ENCODE measurements around the gene MAFF.
A peak's percentile ranks its signal among the peaks of the same experiment; 100 is the strongest.
"Not testable (repeated sequence)": the region's sequence is repeated elsewhere in the genome, so short reads cannot be mapped to it uniquely, and the experiment has no call there.

Gene MAFF

DNA sequence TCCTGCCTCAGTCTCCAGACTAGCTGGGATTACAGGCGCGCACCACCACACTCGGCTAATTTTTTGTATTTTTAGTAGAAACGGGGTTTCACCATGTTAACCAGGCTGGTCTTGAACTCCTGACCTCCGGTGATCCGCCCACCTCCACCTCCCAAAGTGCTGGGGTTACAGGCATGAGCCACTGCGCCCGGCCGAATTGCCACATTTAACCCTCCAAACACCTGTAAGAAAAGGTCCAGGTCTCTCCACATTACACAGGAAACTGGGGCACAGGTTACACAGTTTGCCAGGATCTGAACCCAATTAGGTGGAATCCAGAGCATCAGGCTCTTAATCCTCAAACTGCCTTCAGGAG, 24.2 kb upstream of the MAFF start:
- not testable (repeated sequence) for DNase-seq (ENCODE audit: low read depth in 2 of 2)

DNA sequence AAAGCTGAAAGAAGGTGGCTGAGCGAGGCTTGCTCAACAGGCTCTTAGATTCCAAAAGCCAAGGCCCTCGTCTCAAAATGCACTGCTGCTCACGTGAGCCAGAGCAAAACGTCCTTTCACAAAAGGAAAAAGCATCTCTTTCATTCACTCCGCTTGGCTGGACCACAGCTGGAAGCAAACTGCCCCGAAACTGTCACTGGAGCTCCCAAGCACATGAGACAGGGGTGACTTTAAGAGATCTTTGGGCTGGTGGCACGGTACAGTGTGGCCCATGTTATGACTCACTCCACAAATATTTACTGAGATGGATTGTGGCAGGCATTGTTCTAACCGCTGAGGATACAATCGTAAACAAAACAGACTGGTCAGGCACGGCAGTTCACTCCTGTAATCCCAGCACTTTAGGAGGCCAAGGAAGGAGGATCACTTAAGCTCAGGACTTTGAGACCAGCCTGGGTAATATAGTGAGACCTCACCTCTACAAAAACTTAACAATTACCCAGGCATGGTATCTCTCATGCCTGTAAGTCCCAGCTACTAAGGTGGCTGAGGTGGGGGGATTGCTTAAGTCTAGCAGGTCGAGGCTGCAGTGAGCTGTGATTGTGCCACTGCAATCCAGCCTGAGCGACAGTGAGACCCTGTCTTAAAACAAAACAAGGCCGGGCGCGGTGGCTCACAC, 23.7 kb upstream of the MAFF start:
- no peak for DNase-seq (ENCODE audit: low read depth in 2 of 2)

DNA sequence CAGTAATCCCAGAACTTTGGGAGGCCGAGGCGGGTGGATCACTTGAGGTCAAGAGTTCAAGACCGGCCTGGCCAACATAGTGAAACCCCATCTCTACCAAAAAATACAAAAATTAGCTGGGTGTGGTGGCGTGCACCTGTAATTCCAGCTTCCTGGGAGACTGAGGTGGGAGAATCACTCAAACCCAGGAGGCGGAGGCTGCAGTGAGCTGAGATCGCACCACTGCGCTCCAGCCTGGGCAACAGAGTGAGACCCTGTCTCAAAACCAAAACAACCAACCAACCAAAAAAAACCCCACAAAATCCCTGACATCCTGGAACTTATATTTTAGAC, 23.2 kb upstream of the MAFF start:
- DNase-seq (ENCODE audit: low read depth in 2 of 2): not testable (repeated sequence)

- DNase-seq (ENCODE audit: low read depth in 2 of 2): no peak
Observed at GRCh38 chr22:38180841-38181452, 20.8 kb upstream of the MAFF start.

- peak; percentile 88 to 92 for DNase-seq (ENCODE audit: low read depth in 2 of 2)
Observed at GRCh38 chr22:38181453-38182200, 20.2 kb upstream of the MAFF start, which contains the start of gene PLA2G6. Gene PLA2G6, minus strand, starts transcription at chr22:38181830. Its CDS starts 12,404 bp downstream, at chr22:38169426.

DNA sequence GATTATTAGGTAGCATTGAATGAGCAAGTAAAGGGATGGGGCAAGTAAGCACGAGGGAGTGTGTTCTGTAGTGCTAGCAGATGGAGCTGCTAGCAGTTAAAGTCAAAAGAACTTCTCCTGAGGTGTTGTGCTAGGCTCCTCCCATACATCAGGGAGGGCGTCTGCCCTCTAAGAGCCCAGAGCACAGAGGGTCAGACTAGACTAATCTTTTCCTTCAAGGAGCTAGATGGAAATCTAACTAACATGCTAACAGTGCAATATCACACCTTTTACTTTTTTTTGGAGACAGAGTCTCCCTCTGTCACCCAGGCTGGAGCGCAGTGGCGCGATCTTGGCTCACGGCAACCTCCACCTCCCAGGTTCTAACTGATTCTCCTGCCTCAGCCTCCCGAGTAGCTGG, 17.0 kb upstream of the MAFF start:
- DNase-seq (ENCODE audit: low read depth in 2 of 2): no peak

DNA sequence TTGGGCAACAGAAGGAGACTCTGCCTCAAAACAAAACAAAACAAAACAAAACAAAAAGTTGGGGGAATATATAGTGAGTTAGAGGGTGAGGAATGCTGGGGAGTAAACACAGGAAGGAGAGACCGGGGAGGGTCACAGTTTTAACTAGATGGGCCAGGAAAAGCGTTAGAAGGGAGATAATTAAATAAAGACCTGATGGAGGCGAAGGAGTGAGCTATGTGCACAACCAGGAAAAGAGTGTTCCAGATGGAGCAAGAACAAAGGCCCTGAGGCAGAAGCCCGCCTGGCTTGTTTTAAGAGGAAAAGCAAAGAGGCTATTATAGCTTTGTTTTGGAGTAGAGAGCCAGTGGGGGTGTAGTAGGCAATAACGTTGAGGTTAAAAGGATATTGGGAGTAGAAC, 15.4 kb upstream of the MAFF start:
- DNase-seq (ENCODE audit: low read depth in 2 of 2): no peak

DNA sequence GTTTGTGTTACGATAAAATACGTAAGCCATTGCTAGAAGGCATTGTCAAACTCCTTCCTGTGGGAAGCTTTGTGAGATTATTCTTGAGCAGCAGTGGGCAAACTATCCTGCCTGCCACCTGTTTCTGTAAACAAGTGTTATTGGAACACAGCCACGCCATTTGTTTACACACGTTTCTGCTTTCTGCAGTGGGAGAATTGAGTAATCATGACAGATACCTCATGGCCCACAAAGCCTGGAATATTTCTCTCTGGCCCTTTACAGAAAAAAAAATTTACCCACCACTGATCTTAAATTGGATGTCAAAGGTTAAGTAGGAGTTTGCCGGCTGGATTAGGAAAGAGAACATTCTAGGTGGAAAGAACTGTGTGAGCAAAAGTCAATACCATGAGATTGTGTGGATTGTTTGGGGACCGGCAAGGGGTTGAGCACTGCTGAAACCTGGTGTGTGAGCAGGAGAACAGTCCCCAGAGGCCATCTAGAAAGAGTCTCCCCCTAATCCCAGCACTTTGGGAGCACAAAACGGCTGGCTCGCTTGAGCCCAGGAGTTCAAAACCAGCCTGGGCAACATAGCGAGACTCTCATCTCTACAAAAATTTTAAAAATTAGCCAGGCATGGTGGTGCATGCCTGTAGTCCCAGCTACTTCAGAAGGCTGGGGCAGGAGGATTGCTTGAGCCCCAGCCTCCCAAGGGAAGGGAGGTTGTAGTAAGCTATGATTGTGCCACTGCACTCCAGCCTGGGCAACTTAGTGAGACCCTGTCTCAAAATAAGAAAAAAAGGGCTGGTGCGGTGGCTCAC, 14.2 kb upstream of the MAFF start:
- DNase-seq (ENCODE audit: low read depth in 2 of 2): no peak

GRCh38 chr22:38189104-38189503, 12.7 kb upstream of the MAFF start:
- DNase-seq (ENCODE audit: low read depth in 2 of 2): no peak

DNA sequence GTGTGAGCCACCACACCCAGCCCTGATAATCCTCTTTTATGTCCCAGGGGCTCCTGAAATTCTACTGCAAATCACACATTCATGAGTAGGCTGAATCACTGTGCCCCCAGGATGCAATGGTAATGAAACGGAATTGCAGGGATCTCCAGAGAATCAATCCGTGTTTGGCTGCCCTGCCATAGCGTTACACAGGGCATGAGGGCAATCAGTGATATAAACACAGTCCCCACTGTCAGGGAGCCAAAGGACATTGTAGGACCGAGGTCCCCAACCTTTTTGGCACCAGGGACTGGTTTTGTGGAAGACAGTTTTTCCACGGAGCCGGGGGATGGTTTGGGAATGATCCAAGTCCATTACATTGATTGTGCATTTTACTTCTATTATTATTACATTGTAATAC, 11.2 kb upstream of the MAFF start:
- no peak for DNase-seq (ENCODE audit: low read depth in 2 of 2)

GRCh38 chr22:38191055-38191454, 10.7 kb upstream of the MAFF start:
- no peak for DNase-seq (ENCODE audit: low read depth in 2 of 2)

GRCh38 chr22:38191731-38192474, 9.9 kb upstream of the MAFF start:
- no peak for DNase-seq (ENCODE audit: low read depth in 2 of 2)

GRCh38 chr22:38192475-38192863, 9.3 kb upstream of the MAFF start:
- no peak for DNase-seq (ENCODE audit: low read depth in 2 of 2)

DNA sequence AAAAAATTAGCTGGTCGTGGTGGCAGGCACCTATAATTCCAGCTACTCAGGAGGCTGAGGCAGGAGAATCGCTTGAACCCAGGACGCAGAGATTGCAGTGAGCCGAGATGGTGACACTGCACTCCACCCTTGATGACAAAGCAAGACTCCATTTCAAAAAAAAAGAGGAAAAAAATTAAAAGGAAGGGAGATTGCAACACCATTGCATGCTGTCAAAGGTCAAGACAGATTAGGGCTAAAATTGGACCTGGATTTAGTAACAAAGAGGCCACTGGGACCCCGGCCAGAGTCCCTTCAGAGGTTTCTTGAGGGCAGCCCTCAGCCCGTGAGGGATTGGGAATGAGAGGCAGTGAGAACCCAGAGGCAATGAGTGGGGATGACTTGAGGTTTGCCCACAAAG, 8.2 kb upstream of the MAFF start:
- DNase-seq (ENCODE audit: low read depth in 2 of 2): no peak

- DNase-seq (ENCODE audit: low read depth in 2 of 2): no peak
Observed at GRCh38 chr22:38196791-38197419, 4.9 kb upstream of the MAFF start.

DNA sequence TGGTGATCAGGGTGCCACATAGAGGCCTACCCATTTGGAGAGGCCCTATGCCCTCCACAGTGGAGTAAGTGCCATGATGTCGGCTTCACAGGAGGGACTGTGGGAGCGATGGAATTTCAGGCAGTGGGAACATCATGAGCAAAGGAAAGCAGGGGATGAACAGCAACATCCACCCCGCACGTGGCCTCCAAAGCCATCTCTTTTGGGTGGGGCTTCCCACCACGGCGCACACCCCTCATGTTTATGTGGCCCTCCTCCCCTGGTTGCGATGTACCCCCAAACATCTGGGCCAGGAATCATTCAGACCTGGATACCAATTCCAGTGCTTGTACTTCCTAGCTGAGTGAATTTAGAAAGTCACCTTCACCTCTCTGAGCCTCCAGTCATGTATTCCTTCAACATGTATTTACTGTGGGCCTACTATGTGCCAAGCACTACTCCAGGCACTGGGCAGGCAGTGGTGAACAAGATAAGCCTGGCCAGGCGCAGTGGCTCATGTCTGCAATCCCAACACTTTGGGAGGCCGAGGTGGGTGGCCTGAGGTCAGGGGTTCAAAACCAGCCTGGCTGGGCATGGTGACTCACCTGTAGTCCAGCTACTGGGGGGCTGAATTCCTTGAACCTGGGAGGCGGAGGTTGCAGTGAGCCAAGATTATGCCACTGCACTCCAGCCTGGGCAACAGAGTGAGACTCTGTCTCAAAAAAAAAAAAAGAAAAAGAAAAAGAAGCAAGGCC, 1.8 kb upstream of the MAFF start:
- DNase-seq (ENCODE audit: low read depth in 2 of 2): no peak

GRCh38 chr22:38201371-38201710, 453 bp upstream of the MAFF start:
- DNase-seq (ENCODE audit: low read depth in 2 of 2): no peak

DNA sequence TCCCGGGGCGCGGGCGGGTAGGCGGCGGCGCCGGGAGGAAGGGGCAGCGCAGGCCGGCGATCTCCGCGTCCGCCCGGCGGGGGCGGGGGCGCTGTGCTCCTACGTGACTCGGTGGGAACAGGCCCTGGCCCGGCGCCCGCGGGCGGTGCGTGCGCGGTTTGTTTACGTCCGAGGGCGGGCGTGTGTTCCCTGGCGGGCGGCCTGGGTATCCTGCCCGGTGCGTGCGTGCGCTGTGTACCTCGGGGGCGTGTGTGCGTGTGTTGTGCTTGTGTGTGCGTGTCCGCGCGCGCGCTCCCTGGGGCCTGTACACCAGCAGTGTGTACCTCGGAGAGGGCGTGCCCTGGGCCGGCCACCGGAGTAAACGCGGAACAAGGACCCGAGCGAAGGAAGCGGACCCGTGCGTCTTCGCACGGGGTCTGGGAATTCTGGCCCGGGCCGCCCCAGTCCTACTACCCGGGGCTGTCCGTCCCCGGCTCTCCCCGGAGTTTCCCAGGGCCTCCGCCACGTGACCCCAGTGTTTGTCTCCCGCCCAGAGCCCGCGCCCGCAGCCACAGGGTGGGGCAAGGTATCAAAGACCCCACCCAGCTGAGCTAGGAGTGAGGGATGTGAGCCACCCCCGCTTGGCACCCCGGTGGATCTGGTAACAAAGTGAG, 769 bp downstream of the MAFF start:
- peak in 1 of 2 donors; percentile 19 for DNase-seq (ENCODE audit: low read depth in 2 of 2)

- no peak for DNase-seq (ENCODE audit: low read depth in 2 of 2)
Observed at GRCh38 chr22:38203090-38203810, 1.5 kb downstream of the MAFF start.

Data from stimulated activated CD8-positive, alpha-beta memory T cell treated with anti-CD3 and anti-CD28 coated beads, Interleukin-7, amount 100 ng/mL, for 1 hour (primary cell).